Neural cell (in vitro differentiated cells): ENCODE results near the gene ADAMTS10. TPM values are rescaled to one million over a fixed set of nuclear protein-coding genes. Genes with fewer than 3 reads are reported as not detected.
A peak's percentile ranks its signal among the peaks of the same experiment; 100 is the strongest.

ENCODE experiments used
- H2AFZ ChIP-seq: fragments of 200-600, 300-800 bp; sonication (generic), shearing (Covaris generic); 2 replicates; pipeline ENCODE4 v1.6.0; 2014; ENCODE audit warnings: low read depth, mild to moderate bottlenecking, antibody characterized with exemption, low read length, moderate library complexity
- H3F3A ChIP-seq: fragments of 200-600 bp; shearing (Covaris generic); 2 replicates; pipeline ENCODE4 v1.6.1; 2016; ENCODE audit warnings: mild to moderate bottlenecking, moderate library complexity, mixed read lengths, antibody characterized with exemption, low read length; ENCODE audit not compliant: insufficient read depth, poor library complexity, severe bottlenecking
- H3K27ac ChIP-seq: fragments of 200-600, 300-800 bp; sonication (generic), shearing (Covaris generic); 2 replicates; pipeline ENCODE4 v1.5.1; 2014; ENCODE audit warnings: mild to moderate bottlenecking, low read length, moderate library complexity
- H3K27me3 ChIP-seq: fragments of 300-800, 200-600 bp; sonication (generic), shearing (Covaris generic); 2 replicates; pipeline ENCODE4 v1.6.0; 2014; ENCODE audit warnings: mild to moderate bottlenecking, low read depth, low read length, moderate library complexity; ENCODE audit not compliant: insufficient read depth
- H3K36me3 ChIP-seq: fragments of 300-800, 200-600 bp; sonication (generic), shearing (Covaris generic); 2 replicates; pipeline ENCODE4 v1.5.1; 2014; ENCODE audit warnings: mild to moderate bottlenecking, antibody characterized with exemption, low read length, moderate library complexity; ENCODE audit not compliant: insufficient read depth
- H3K4me2 ChIP-seq: fragments of 300-800, 200-600 bp; sonication (generic), shearing (Covaris generic); 2 replicates; pipeline ENCODE4 v1.6.0; 2014; ENCODE audit warnings: mild to moderate bottlenecking, low read length
- H3K4me3 ChIP-seq: fragments of 300-800, 200-600 bp; sonication (generic), shearing (Covaris generic); 2 replicates; pipeline ENCODE4 v1.5.1; 2014; ENCODE audit warnings: mild to moderate bottlenecking, low read length, moderate library complexity
- H3K79me2 ChIP-seq: fragments of 200-600 bp; shearing (Covaris generic); replicated peaks from 2 replicates; pipeline ENCODE4 v1.6.0; 2014; ENCODE audit warnings: mild to moderate bottlenecking, low read length, moderate library complexity; ENCODE audit not compliant: insufficient read depth
- H3K9ac ChIP-seq: fragments of 300-800, 200-600 bp; sonication (generic), shearing (Covaris generic); 2 replicates; pipeline ENCODE4 v1.6.1; 2016; ENCODE audit warnings: mild to moderate bottlenecking, low read length, mixed read lengths
- H3K9me2 ChIP-seq: fragments of 200-600 bp; shearing (Covaris generic); 2 replicates; pipeline ENCODE4 v1.6.1; 2016; ENCODE audit warnings: mild to moderate bottlenecking, low read length, mixed read lengths; ENCODE audit not compliant: insufficient read depth
- H3K9me3 ChIP-seq: fragments of 200-600, 300-800 bp; sonication (generic), shearing (Covaris generic); 2 replicates; pipeline ENCODE4 v1.6.1; 2016; ENCODE audit warnings: mild to moderate bottlenecking, mixed run types, low read length, moderate library complexity, mixed read lengths
- H4K20me1 ChIP-seq: fragments of 200-600 bp; shearing (Covaris generic); 2 replicates; pipeline ENCODE4 v1.6.1; 2016; ENCODE audit warnings: mild to moderate bottlenecking, mixed run types; ENCODE audit not compliant: insufficient read depth
- CTCF ChIP-seq: fragments of 450-650 bp; IDR thresholded peaks from 2 replicates; pipeline ENCODE4 v1.5.1; 2014; ENCODE audit warnings: antibody characterized with exemption, mild to moderate bottlenecking, moderate library complexity; ENCODE audit not compliant: poor library complexity, severe bottlenecking
- EP300 ChIP-seq: fragments of 450-650 bp; conservative IDR thresholded peaks from 2 replicates; pipeline ENCODE4 v1.6.1; 2014; ENCODE audit warnings: antibody characterized with exemption, mild to moderate bottlenecking, moderate library complexity; ENCODE audit not compliant: poor library complexity, severe bottlenecking
- EZH2 ChIP-seq: fragments of 200-600, 300-800 bp; shearing (Covaris generic), sonication (generic); IDR thresholded peaks from 2 replicates; pipeline ENCODE4 v1.6.1; 2014; ENCODE audit warnings: antibody characterized with exemption, low read length, borderline replicate concordance, mild to moderate bottlenecking; ENCODE audit not compliant: insufficient read depth, poor library complexity, severe bottlenecking
- MXI1 ChIP-seq: fragments of 450-650 bp; conservative IDR thresholded peaks from 2 replicates; pipeline ENCODE4 v1.6.1; 2014; ENCODE audit warnings: antibody characterized with exemption, mild to moderate bottlenecking; ENCODE audit not compliant: poor library complexity, severe bottlenecking
- POLR2AphosphoS5 ChIP-seq: IDR thresholded peaks from 2 replicates; pipeline ENCODE4 v1.6.1; 2012
- RAD21 ChIP-seq: fragments of 450-650 bp; conservative IDR thresholded peaks from 2 replicates; pipeline ENCODE4 v1.6.1; 2014; ENCODE audit warnings: antibody characterized with exemption, mild to moderate bottlenecking, moderate library complexity
- REST ChIP-seq: IDR thresholded peaks from 2 replicates; pipeline ENCODE4 v1.6.1; 2012; ENCODE audit warnings: borderline replicate concordance
- SMC3 ChIP-seq: fragments of 450-650 bp; conservative IDR thresholded peaks from 2 replicates; pipeline ENCODE4 v1.6.1; 2014; ENCODE audit warnings: antibody characterized with exemption, mild to moderate bottlenecking, moderate library complexity; ENCODE audit not compliant: poor library complexity
- TAF1 ChIP-seq: IDR thresholded peaks from 2 replicates; pipeline ENCODE4 v1.6.1; 2012; ENCODE audit warnings: low read depth
- polyA plus RNA-seq: library from polyadenylated mRNA; depleted of rRNA; stranded (reverse); fragments of >200 nt; gene quantifications from 2 replicates; pipeline ENCODE4 v1.2.3, GENCODE V29; 2014

ADAMTS10 gene
- polyA plus RNA-seq, 1 donor from 2014 or later, result 99.4 TPM

GRCh38 chr19:8611391-8611876 is 919 bp upstream of the ADAMTS10 start (continued):
- TF ChIP-seq SMC3, result no peak

GRCh38 chr19:8610936-8611300 is 403 bp upstream of the ADAMTS10 start:
- H4K20me1 ChIP-seq, result no peaks in the 10 kb centered on the region
- H3K36me3 ChIP-seq, result no peaks in the 10 kb centered on the region
- no peaks in the 10 kb centered on the region for H3K9me2 ChIP-seq
- peaks cover under 1% of the 10 kb centered on the region for H3K9me3 ChIP-seq
- H3K9ac ChIP-seq, result peak overlapping the region; percentile 84
- no peaks in the 10 kb centered on the region for H3K27me3 ChIP-seq
- no peaks in the 10 kb centered on the region for H3F3A ChIP-seq
- no peak overlapping the region for H2AFZ ChIP-seq
- TF ChIP-seq CTCF, result no peak
- TF ChIP-seq REST, result no peak
- TF ChIP-seq TAF1, result no peak
- no peak for TF ChIP-seq EP300
- TF ChIP-seq POLR2AphosphoS5, result no peak
- TF ChIP-seq MXI1, result no peak
- no peak for TF ChIP-seq RAD21
- no peak for TF ChIP-seq EZH2
- no peak for TF ChIP-seq SMC3
- H3K4me2 ChIP-seq, result no peak overlapping the region
- H3K79me2 ChIP-seq, result peaks cover 9% of the 10 kb centered on the region
- H3K27ac ChIP-seq, result peak overlapping the region; percentile 31
- H3K4me3 ChIP-seq, result peak overlapping the region; percentile 67

- peak overlapping the region; percentile 84 for H3K27ac ChIP-seq
- no peaks in the 10 kb centered on the region for H3F3A ChIP-seq
- no peaks in the 10 kb centered on the region for H3K9me2 ChIP-seq
- H3K4me3 ChIP-seq, result peak overlapping the region; percentile 67
- peak; percentile 52 for TF ChIP-seq POLR2AphosphoS5
- peak; percentile 58 for TF ChIP-seq CTCF
- peak; percentile 15 for TF ChIP-seq RAD21
- TF ChIP-seq EP300, result no peak
- peak; percentile 69 for TF ChIP-seq TAF1
- peak; percentile 80 for TF ChIP-seq REST
- TF ChIP-seq MXI1, result peak; percentile 1
- TF ChIP-seq EZH2, result no peak
- peak; percentile 11 for TF ChIP-seq SMC3
- H3K9me3 ChIP-seq, result peaks cover 8% of the 10 kb centered on the region
- H2AFZ ChIP-seq, result peak overlapping the region; percentile 79
- peak overlapping the region; percentile 37 for H3K4me2 ChIP-seq
- H3K79me2 ChIP-seq, result peaks cover 9% of the 10 kb centered on the region
- H4K20me1 ChIP-seq, result no peaks in the 10 kb centered on the region
- H3K36me3 ChIP-seq, result peaks cover 6% of the 10 kb centered on the region
- no peaks in the 10 kb centered on the region for H3K27me3 ChIP-seq
- peak overlapping the region; percentile 84 for H3K9ac ChIP-seq
These were observed 1.1 kb downstream of the ADAMTS10 start for GRCh38 chr19:8609279-8610040.
